MCF 10A (cell line): Measurements from ENCODE around the gene EXOC3. TPM values are rescaled to one million over a fixed set of nuclear protein-coding genes. Genes with fewer than 3 reads are reported as not detected.

Experiments
- BruUV-seq: library from RNA; stranded (reverse); fragments of 400-500 nt; replicated peaks from 2 replicates; lab custom pipeline; 2021; lab: Mats Ljungman, UMichigan
- CTCF ChIA-PET: fragments of 300-600 bp; sonication (Branson Sonifier 250); formaldehyde crosslinking; extraction: SDS; loops from one replicate; lab custom pipeline; 2021; ENCODE audit warnings: antibody characterized with exemption, inconsistent platforms; lab: Yijun Ruan, JAX
- POLR2A ChIA-PET: fragments of 300-600, 350-650 bp; sonication (Branson Sonifier 250); formaldehyde crosslinking; extraction: SDS; loops from one replicate; lab custom pipeline; 2020; ENCODE audit warnings: antibody characterized with exemption, inconsistent platforms; lab: Yijun Ruan, JAX
- DNase-seq: peaks from one replicate; pipeline ENCODE4 v3.0.0-alpha.2; 2018; ENCODE audit not compliant: unreplicated experiment
- H3K27ac Mint-ChIP-seq: one replicate; pipeline ENCODE4 v1.8.0; 2022; ENCODE audit warnings: mild to moderate bottlenecking, low read depth, mixed read lengths; ENCODE audit not compliant: unreplicated experiment
- H3K27me3 Mint-ChIP-seq: one replicate; pipeline ENCODE4 v1.8.0; 2022; ENCODE audit warnings: mixed read lengths; ENCODE audit not compliant: insufficient read depth, unreplicated experiment
- H3K36me3 Mint-ChIP-seq: one replicate; pipeline ENCODE4 v1.8.0; 2022; ENCODE audit warnings: mild to moderate bottlenecking, moderate library complexity, mixed read lengths; ENCODE audit not compliant: insufficient read depth, unreplicated experiment
- H3K4me1 Mint-ChIP-seq: one replicate; pipeline ENCODE4 v1.8.0; 2022; ENCODE audit warnings: mixed read lengths; ENCODE audit not compliant: insufficient read depth, unreplicated experiment
- H3K4me3 Mint-ChIP-seq: one replicate; pipeline ENCODE4 v1.8.0; 2022; ENCODE audit warnings: mild to moderate bottlenecking, moderate library complexity, mixed read lengths; ENCODE audit not compliant: unreplicated experiment
- H3K9me3 Mint-ChIP-seq: one replicate; pipeline ENCODE4 v1.8.0; 2022; ENCODE audit warnings: mixed read lengths; ENCODE audit not compliant: unreplicated experiment
- intact Hi-C: fragments of 100-400 bp; cut with micrococcal nuclease; formaldehyde crosslinking; loops from 2 replicates; pipeline ENCODE4 v1.14.1; 2022
- total RNA-seq: library from RNA; stranded (reverse); gene quantifications from 2 replicates; pipeline ENCODE4 v1.2.3, GENCODE V29; 2022
- TF ChIP-seq, protein P1 (sequence below): fragments of 200-600 bp; IDR thresholded peaks from one replicate; pipeline ENCODE4 v1.8.0; 2022; ENCODE audit warnings: antibody characterized with exemption, mild to moderate bottlenecking; ENCODE audit not compliant: unreplicated experiment

The EXOC3 gene
- total RNA-seq, 1 experiment from 2014 or later = 44.1 TPM

GRCh38 chr5:404666-405241, 38.2 kb upstream of the EXOC3 start:
- CTCF ChIA-PET = interaction anchor here (1.0 to 2.4 kb wide), 2 partner anchors 70 to 89 kb away, joined by 4 to 7 read pairs; no protein-coding TSS in a partner anchor
- no TSS peak for BruUV-seq
- no peak overlapping the region for H3K4me3 Mint-ChIP-seq
- no peak for DNase-seq
- intact Hi-C loops = no loop called here
- POLR2A ChIA-PET = interaction anchor here (0.7 kb wide), 1 partner anchor 187 kb away, joined by 5 read pairs; the partner anchor contains the start of genes CCDC127 and SDHA
- H3K27ac Mint-ChIP-seq = no peak overlapping the region
- no peaks in the 10 kb centered on the region for H3K36me3 Mint-ChIP-seq
- no peaks in the 10 kb centered on the region for H3K27me3 Mint-ChIP-seq
- H3K4me1 Mint-ChIP-seq = peaks cover 16% of the 10 kb centered on the region
- no peaks in the 10 kb centered on the region for H3K9me3 Mint-ChIP-seq
- TF ChIP-seq, protein P1, sequence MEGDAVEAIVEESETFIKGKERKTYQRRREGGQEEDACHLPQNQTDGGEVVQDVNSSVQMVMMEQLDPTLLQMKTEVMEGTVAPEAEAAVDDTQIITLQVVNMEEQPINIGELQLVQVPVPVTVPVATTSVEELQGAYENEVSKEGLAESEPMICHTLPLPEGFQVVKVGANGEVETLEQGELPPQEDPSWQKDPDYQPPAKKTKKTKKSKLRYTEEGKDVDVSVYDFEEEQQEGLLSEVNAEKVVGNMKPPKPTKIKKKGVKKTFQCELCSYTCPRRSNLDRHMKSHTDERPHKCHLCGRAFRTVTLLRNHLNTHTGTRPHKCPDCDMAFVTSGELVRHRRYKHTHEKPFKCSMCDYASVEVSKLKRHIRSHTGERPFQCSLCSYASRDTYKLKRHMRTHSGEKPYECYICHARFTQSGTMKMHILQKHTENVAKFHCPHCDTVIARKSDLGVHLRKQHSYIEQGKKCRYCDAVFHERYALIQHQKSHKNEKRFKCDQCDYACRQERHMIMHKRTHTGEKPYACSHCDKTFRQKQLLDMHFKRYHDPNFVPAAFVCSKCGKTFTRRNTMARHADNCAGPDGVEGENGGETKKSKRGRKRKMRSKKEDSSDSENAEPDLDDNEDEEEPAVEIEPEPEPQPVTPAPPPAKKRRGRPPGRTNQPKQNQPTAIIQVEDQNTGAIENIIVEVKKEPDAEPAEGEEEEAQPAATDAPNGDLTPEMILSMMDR = no peak

GRCh38 chr5:405421-405820, 37.6 kb upstream of the EXOC3 start:
- no peaks in the 10 kb centered on the region for H3K36me3 Mint-ChIP-seq
- no peak for DNase-seq
- TF ChIP-seq, protein P1 = no peak
- no peaks in the 10 kb centered on the region for H3K9me3 Mint-ChIP-seq
- no peak overlapping the region for H3K27ac Mint-ChIP-seq
- CTCF ChIA-PET = interaction anchor here (1.0 to 2.4 kb wide), 2 partner anchors 71 to 89 kb away, joined by 4 to 7 read pairs; no protein-coding TSS in a partner anchor
- peaks cover 16% of the 10 kb centered on the region for H3K4me1 Mint-ChIP-seq
- no peaks in the 10 kb centered on the region for H3K27me3 Mint-ChIP-seq
- no peak overlapping the region for H3K4me3 Mint-ChIP-seq
- POLR2A ChIA-PET = interaction anchor here (0.7 kb wide), 1 partner anchor 187 kb away, joined by 5 read pairs; the partner anchor contains the start of genes CCDC127 and SDHA
- no TSS peak for BruUV-seq
- intact Hi-C loops = no loop called here

DNA sequence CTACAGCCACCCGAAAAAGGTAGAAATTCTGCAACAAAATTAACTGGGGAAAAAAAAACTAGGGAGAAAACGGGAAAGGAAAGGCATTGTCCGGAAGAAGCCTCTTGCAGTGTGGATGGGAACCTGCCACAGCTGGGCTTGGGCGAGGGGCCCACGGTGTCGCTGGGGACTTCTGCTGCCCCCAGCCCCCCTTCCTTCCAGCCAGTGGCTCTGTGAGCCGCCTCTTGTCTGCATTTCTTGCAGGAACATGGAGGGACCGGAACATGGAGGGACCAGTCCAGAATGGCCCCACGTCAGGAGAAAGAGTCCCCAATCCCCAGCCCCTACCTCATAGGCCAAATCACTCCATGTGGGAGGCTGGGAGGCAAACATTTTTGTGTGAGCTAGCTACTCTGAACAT, 36.9 kb upstream of the EXOC3 start:
- TF ChIP-seq, protein P1 = no peak
- no peak overlapping the region for H3K4me3 Mint-ChIP-seq
- POLR2A ChIA-PET = interaction anchor here (1.8 kb wide), 1 partner anchor 20 kb away, joined by 26 read pairs; no protein-coding TSS in a partner anchor
- no TSS peak for BruUV-seq
- no peaks in the 10 kb centered on the region for H3K36me3 Mint-ChIP-seq
- no peak for DNase-seq
- H3K4me1 Mint-ChIP-seq = peaks cover 19% of the 10 kb centered on the region
- no peaks in the 10 kb centered on the region for H3K27me3 Mint-ChIP-seq
- CTCF ChIA-PET = interaction anchor here (0.6 to 2.4 kb wide), 5 partner anchors 8 to 90 kb away, joined by 3 to 7 read pairs (median 4); no protein-coding TSS in a partner anchor
- H3K27ac Mint-ChIP-seq = no peak overlapping the region
- H3K9me3 Mint-ChIP-seq = no peaks in the 10 kb centered on the region
- intact Hi-C loops = no loop called here

GRCh38 chr5:407051-407450, 35.9 kb upstream of the EXOC3 start:
- Mint-ChIP-seq H3K36me3 (no peaks in the 10 kb centered on the region), H3K4me1 (peaks cover 22% of the 10 kb centered on the region), H3K27ac (peak overlapping the region; percentile 94), H3K27me3 (no peaks in the 10 kb centered on the region), H3K4me3 (peak overlapping the region; percentile 62), H3K9me3 (no peaks in the 10 kb centered on the region)
- intact Hi-C loops = no loop called here
- POLR2A ChIA-PET = interaction anchor here (0.7 to 1.8 kb wide), 9 partner anchors 8 to 136 kb away, joined by 3 to 26 read pairs (median 4); partner anchors contain the start of genes EXOC3 and PDCD6
- BruUV-seq = no TSS peak
- CTCF ChIA-PET = interaction anchor here (0.6 to 2.4 kb wide), 4 partner anchors 10 to 91 kb away, joined by 3 to 7 read pairs (median 4); no protein-coding TSS in a partner anchor
- TF ChIP-seq, protein P1 = no peak
- peak; percentile 51 for DNase-seq
